ENCODE results near the gene FAF2.
A peak's percentile ranks its signal among the peaks of the same experiment; 100 is the strongest.
"Not testable (repeated sequence)": the region's sequence is repeated elsewhere in the genome, so short reads cannot be mapped to it uniquely, and the experiment has no call there.

Gene FAF2, protein sequence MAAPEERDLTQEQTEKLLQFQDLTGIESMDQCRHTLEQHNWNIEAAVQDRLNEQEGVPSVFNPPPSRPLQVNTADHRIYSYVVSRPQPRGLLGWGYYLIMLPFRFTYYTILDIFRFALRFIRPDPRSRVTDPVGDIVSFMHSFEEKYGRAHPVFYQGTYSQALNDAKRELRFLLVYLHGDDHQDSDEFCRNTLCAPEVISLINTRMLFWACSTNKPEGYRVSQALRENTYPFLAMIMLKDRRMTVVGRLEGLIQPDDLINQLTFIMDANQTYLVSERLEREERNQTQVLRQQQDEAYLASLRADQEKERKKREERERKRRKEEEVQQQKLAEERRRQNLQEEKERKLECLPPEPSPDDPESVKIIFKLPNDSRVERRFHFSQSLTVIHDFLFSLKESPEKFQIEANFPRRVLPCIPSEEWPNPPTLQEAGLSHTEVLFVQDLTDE

DNA sequence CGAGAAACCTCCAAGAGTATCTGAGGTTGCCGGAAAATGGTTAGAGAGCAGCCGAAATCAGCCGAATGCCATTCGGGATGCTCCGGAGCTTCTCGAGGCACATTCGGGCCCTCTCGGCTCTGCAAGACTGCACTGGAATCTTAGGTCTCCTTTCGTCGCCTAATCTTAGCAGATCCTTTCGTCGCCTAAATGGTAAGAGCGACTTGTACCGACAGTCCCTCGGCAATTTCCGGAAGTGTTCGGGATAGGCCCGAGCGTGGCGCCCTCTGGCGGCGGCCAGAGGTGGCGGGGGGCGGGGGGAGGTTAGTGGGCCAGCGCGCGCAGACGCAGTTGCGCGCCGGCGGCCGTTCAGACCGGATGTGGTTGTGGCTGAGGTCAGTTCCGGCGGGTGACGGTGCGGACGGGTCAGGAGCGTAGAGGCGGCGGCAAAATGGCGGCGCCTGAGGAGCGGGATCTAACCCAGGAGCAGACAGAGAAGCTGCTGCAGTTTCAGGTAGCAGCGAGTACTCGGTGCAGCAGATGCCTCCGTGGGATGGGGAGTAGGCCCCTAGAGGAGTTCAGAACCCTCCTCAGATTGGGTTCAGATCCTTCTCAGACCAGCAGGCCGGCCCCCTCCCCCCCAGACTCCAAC is at the start of gene FAF2:
Gene FAF2 (plus strand): TSS at position 408 of the 631 bp plus-strand sequence. CDS start 23 bp downstream, at position 431.
- peak; percentile 81 for DNase-seq

DNA sequence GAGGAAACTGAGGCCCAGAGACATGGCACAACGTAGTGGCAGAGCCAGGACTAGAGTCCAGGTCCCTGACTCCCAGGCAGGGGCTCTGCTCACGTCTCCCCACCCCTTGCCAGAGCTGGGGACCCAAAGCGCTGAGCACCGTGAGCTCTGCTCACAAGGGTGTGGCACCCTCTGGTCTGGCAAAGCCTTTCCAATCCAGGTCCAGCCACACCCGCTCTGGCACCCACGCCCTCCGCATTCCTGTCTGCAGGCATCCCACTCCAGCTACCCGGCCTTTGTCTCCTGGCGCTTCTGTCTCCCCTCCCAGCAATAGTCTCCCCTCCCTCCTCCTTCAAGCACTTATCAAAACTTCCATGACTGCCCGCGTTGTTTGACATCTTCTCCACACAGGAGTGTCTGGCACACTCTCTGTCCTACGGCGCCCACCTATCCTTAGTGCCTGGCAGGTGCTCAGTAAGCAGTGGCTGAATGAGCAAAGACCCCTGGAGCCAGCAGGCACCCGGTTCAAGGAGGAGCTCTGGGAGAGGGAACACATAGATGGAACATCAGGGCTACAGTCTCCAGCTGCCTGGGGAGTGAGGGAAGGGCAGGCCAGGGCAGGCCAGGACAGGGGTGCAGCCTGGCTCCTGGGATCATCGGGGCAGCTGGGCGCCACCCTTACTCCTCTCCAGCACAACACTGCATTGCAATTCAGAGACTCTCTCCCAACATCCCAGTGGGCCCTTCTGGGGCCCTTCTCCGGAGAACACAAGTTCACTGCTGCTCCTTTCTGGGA is 47.6 kb upstream of the FAF2 start:
- no peak for DNase-seq

DNA sequence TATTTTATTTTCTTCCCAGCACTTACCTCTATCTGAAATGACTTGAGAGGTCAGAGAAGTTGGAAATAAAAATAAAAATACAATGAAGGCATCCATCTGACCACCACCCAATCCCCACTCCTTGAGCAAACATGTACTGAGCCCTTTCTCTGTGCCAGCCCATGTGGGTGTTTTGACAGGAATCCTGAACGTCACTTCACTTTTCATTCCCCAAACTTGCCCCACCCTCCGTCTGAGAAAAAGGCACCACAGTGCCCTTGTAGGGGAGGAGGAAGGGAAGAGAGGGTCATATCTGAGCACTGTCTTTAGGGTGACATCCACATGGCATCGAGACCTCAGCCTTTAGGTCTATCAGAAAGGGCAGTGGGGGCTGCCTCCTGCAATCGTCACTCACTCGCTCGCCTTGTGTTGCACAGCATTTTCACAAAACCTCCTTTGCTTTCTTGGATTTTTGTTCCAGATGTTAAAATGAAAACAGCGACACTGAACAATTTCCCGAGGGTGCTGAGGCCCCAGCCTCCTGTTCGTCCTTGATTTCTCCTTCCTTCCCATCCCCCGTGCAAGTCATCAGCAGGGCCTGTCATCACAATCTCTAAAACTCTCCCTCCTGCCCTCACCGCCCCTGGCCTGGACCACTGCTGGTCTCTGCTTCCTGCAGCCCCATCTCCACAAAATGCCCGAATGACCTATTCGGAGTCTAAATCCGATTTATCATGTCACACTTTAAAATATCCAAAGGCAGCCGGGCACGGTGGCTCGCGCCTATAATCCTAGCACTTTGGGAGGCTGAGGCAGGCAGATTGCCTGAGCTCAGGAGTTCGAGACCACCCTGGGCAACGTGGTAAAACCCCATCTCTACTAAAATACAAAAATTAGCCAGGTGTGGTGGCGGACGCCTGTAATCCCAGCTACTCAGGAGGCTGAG is 46.6 kb upstream of the FAF2 start:
- no peak for DNase-seq

DNA sequence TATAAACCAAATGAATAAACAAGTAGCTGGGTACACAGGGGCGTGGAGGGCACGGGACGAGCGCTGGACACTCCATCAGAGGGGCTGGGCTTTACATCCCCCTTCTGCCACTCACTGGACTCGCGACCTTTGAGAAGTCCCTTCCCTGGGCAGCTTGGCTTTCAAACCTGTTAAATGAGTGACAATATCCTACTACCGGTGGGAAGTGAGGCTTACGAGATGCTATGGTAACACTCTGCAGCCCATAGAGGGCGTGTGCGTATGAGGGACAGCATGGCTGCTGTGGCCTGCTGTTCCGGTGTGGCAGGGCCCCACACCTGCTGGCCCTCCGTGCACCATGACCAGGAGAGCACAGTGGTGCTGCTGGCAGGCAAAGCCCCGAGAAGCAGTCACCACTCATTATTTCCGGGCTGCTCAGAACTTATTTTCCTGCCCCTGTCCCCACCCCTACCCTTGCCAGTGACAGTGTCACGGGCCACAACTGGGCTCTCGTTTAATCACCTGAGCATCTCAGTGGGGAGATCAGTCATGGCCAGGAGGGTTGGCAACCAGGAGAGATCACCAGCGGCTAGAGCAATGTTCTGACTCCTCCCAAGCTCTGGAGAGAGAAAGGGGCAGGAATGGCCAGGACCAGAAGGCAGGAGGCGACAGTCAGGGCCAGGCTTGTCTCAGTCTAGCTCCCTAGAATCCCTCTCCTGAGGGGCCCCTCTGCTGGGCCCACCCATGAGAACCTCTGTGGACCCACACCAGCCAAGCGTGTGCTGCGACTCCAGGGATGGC is 42.3 kb upstream of the FAF2 start:
- DNase-seq: no peak

DNA sequence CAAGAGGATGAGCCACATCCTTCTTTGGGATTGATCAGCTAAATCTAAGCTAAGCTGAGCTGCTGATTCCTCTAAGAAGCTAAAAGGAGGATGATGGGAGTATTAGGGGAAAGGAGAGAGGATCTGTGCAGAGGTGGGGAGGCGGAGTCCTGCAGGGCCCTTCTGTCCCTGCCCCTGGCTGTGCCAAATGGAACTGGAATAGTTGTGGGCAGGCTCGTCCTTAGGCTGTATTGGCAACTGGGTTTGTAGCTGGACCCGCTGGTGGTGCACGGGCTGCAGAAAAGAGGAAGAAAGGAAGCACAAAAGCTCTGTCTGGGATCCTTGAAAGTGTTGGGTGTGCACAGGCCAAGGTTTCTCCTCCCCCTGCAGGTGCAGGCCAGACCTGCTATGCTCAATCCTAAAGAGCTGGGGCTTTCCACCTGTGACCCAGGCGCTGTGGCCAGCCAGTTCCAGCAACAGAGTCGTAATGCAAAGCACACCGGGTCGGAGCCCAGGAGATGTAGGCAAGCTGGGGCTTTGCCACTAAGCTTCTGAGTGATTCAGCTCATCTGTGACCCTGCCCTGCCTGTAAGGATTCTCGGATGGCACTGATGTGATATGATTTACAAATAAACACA is 41.6 kb upstream of the FAF2 start:
- no peak for DNase-seq

DNA sequence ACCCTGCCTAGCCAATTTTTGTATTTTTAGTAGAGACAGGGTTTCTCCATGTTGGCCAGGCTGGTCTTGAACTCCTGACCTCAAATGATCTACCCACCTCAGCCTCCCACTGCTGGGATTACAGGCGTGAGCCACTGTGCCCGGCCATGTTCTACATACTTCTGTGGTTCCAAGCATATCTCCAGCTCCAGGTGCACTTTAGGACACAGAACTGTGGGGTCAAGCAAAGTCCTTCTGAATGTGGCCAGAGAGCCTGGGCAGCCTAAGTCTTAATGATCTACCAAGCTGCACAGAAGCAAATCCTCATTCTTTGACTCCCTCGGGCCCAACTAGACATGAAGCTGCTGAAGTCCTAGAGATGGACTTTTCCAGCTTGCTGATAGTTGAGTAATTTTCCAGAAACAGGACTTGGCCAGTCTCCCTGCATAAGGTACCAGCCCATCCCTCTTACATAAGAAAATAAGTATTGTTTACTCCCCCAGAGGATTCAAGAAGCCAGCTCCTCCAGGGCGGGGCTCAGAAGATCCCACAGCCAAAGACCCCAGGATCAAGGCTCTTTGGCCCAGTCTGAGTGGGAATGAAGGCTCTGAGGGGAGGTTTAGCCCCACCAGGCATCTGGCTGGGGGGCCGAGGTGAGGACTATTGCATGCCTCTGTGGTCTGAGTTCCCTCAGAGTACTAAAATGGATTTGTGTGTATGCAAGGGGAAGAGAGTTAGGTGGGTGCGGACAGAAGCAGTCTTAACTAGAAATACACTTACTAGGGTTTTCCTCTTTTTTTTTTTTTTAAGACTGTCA is 40.5 kb upstream of the FAF2 start:
- no peak for DNase-seq

DNA sequence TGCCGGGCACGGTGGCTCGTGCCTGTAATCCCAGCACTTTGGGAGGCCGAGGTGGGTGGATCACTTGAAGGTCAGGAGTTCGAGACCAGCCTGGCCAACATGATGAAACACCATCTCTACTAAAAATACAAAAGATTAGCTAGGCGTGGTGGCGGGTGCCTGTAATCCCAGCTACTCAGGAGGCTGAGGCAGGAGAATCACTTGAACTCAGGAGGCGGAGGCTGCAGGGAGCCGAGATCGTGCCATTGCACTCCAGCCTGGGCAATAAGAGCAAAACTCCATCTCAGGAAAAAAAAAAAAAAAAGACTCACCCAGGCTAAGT is 40.0 kb upstream of the FAF2 start:
- DNase-seq: not testable (repeated sequence)

DNA sequence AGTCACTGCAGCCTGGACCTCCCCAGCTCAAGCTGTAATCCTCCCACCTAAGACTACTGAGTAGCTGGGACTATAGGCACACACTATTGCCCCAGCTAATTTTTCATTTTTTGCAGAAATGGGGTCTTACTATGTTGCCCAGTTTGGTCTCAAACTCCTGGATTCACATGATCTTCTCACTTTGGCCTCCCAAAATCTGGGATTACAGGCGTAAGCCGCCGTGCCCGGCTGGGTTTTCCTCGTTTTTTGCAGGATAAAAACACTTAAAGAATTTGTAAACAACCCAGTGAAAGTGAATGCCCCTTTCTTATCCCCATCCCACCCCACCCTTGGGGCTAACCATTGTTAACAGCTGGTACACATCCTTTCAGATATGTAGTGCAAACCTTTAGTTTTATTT is 39.6 kb upstream of the FAF2 start:
- DNase-seq: no peak

DNA sequence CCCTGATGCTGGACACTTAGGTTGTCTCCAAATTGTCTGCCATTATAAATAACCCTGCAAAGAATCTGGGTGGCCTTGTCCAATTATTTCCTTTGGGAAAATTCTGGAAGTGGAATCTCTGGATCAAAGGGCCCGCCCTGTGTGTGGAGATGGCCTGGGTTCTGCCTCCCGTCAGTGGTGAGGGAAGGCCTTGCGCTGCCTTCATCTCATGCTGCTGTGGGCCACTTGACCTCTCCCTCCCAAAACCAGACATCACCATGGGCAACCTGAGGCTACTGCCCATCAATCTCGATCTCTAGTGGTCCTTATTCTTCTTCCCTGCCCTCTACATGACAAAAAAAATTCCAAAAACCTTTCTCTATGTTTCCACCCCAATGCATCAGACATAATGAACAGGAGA is 38.4 kb upstream of the FAF2 start:
- DNase-seq: no peak

DNA sequence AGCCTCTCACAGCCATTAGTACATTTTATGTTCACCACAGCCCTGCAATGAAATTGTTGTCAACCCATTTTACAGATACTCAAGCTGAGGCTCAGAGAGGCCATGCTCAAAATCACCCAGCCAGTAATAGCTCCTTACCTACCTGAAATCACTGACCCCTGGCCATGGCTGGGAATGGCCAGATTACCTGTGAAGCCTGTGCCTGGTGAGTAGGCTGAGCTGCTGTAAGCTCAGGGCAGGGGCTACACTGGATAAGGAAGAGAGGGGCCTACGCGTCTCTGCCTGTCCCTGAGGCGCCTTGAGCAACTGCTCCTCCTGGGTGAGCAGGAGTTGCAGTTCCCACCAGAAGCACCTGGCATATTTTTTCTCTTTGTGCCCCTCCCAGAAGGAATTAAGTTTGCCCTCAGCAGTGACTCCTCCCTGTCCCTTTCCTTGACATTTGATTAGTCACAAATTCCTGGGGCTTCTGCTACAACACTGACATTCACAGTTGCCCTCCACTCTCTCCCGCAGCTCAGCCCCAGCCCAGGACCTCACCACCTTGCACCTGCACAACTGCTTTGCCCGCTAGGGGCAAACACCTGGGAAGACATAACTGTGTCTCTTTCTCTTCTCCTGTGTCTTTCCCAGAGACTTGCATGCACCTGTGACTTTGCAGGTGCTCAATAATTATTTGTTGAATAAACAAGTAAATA is 37.6 kb upstream of the FAF2 start:
- DNase-seq: no peak

DNA sequence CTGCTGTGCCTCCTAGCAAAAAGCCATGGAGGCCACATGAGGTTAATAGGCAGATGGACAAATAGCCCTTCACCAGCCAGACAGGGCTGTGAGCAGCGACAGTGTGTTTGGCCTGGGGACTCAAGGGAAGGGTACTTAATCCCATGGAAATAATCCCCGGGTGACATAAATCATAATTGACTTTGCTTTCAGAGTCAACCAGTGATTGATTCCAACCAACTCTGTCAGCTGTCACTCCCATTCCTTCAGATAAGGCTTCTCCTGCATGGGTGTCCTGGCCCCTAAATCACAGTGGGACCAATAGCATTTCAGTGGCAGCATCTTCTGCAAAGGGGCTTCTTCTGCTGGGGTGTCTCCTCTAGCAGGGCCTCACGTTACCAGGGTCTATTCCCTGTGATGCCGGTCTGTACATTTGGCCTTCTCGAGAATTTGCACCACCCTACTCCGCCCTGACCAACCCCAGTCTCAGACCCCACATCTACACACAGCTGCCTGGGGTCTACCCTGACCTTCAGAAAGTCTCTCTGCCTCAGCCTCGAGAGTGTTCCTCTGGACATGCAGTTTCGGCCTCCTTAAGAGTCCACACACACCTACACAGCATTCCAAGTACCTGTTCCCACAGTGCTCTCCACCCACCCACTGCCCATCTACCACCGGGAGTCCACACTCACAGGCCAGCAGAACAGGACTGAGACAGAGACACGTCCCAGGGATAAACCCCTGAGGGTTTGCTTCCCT is 35.5 kb upstream of the FAF2 start:
- no peak for DNase-seq

DNA sequence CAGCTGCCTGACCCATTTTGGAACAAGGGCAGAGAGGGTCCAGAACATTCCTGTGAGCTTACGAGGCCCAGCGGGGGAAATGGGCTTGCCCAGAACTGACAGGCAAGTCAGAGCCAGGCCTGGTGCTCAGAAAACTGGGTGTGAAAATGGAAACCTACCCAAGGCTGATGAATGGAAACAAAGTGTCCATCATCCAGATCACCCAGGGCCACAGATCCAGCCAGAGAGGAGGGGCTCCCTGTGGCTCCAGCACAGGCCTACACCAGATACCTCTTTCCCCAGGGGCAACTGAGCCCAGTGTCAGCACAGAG is 35.0 kb upstream of the FAF2 start:
- DNase-seq: no peak

DNA sequence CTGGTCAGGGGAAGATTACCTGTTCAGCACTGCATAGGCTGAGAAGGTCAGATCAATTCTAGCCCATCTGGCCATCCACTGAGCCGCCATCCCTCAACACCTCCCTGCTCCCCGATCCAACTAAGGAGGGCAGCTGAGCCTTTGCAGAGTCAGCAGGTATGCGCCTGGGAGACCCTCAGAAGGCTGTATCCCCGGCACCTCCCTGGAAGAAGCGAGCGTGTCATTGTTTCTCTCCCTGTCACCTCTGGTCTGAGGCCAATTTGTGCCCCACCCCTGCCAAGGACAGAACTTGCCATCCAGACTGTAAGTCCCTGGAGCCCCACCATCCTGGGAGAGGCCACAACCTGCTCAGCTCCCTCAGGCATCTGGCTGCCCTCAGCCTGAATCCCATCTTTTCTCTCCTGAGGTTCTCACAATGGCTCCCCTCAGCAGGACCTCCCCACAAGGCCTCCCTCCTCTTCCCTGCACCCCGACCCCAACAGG is 34.4 kb upstream of the FAF2 start:
- no peak for DNase-seq

DNA sequence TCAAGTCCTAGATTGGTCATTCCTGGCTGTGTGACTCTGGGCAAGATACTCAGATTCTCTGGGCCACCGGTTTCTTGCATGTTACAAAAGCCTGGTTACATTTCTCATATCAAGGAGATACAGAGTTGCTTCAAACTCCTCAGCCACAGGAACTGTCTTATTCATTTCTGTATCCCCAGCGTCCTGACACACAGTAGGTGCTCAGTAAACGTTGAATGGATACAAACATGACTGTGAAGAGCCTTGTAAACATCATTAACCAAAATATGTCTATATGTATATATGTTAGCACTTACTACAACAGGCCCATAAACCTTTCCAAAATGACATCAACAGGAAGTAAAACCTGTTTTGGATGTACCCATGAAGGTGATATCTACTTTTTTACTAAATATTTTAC is 33.5 kb upstream of the FAF2 start:
- no peak for DNase-seq

DNA sequence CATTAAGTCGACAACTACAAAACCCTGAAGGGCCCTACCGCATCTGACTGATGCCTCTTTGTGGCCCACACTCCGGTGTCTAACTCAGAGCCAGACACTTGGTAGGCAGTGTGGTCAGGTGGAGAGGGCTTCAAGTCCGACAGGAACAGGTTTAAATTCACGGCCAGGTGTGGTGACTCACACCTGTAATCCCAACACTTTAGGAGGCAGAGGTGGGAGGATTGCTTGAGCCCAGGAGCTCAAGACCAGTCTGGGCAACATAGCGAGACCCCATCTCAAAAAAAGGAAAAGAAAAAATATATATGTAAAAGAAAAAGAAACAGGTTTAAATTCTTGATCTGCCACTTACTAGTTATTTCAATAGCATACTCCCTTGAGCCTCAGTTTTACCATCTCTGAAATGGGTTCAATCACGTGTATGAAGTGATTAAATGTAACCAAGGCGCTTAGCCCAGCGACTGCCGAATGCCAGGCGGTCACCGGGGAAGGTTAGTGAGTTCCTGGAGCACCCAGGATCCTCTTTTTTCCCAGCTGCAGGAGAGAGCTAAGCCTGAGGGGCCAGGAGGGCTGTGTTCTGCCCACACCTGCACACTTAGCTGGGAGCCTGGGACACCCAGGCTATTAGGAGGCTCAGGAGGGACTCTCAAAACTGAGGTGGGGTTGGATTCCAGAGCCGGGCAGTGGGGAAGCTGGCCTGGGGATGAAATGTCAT is 32.8 kb upstream of the FAF2 start:
- DNase-seq: no peak

DNA sequence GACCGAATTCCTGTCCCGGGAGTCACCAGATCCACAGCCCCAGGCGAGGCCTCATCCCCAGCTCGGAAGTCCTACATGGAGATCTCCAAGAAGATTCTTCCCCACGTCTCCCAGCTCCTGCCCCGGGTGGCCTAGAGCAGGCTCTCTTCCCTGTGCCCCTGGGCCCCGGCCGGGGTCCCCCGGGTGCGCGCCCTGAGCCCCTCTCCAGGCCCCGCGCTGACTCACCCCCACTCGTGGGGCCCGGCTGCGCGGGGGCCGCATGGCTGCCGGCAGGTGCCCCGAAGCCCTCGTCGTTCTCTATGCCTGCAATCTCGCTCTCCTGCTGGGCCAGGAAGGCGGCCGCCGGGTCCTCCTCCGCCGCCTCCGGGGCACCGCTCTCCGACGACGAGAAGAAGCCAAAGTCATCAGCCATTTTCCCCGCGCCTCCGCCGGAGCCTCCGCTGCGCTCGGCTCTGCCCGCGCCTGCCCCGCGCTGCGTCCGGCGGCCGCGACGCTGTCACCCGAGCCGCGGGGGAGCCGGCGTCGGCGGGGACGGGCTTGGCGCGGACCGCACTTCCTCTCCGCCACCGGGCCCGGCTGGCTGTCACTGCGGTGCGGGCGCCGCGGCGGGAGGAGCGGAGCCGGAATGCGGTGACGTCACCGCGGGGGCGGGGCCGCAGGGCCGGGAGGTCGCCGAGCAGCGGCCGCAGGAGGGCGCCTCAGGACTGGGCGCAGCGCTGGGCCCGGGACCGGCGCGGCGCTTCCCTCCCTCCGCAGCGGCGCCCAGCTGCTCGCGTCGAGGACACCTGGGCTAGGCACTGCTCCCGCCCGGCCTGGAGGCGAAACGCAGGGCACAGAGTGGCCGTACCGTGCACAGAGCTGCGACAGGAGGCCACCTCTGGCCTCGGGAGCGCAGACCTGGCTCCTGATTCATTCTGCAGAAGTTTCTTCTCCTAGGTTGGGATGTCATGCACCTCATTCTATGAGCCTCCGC is 31.9 kb upstream of the FAF2 start, which contains the start of gene CLTB:
Gene CLTB (minus strand): TSS at position 588 of the 973 bp plus-strand sequence. CDS start 176 bp downstream, at position 412.
- peak; percentile 48 for DNase-seq

DNA sequence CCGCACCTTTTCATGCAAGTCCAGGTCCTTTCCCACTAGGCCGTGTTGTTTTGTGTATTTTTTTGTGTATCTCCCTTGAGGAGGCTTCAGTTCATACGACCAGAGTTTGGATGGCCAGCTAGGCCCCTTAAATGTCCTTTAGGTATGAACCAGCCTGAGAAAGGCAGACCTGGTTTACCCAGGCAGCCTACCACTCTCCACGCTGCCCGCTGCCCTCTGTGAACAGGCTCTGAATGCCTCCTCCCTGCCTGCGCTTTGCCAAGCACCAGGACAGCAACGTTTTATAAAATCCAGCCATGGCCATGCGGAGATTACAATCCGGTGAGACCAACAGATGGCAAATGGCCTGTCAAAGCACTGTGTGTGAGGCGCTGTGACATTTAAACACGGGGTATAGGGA is 31.2 kb upstream of the FAF2 start:
- no peak for DNase-seq

All from DMS153 (cell line).